WTC11 (cell line): ENCODE data around the gene PRMT6. TPM values are rescaled to one million over a fixed set of nuclear protein-coding genes. Genes with fewer than 3 reads are reported as not detected.

Experiments
- AR ChIP-seq: fragments of 250-450 bp; sonication (Bioruptor Pico); IDR thresholded peaks from 2 replicates; pipeline ENCODE4 v1.9.0; 2021; ENCODE audit warnings: mild to moderate bottlenecking
- ARID4B ChIP-seq: sonication (generic); formaldehyde crosslinking; IDR thresholded peaks from 2 replicates; pipeline ENCODE4 v1.8.0; 2023; ENCODE audit warnings: missing genetic modification reagents, mild to moderate bottlenecking, borderline replicate concordance
- ATF2 ChIP-seq: sonication (generic); formaldehyde crosslinking; IDR thresholded peaks from 2 replicates; pipeline ENCODE4 v1.8.1; 2022; ENCODE audit warnings: low read depth, missing genetic modification reagents, borderline replicate concordance
- ATF6 ChIP-seq: sonication (generic); formaldehyde crosslinking; IDR thresholded peaks from 2 replicates; pipeline ENCODE4 v1.8.1; 2023; ENCODE audit warnings: mild to moderate bottlenecking, missing genetic modification reagents
- CDX4 ChIP-seq: fragments of 250-450 bp; sonication (Bioruptor Pico); IDR thresholded peaks from 2 replicates; pipeline ENCODE4 v1.9.0; 2021; ENCODE audit warnings: moderate library complexity, mild to moderate bottlenecking, inconsistent platforms, borderline replicate concordance
- E2F1 ChIP-seq: sonication (generic); formaldehyde crosslinking; IDR thresholded peaks from 2 replicates; pipeline ENCODE4 v1.8.0; 2022; ENCODE audit warnings: mild to moderate bottlenecking, missing genetic modification reagents
- GABPB1 ChIP-seq: sonication (generic); formaldehyde crosslinking; IDR thresholded peaks from 2 replicates; pipeline ENCODE4 v1.8.1; 2023; ENCODE audit warnings: mild to moderate bottlenecking, missing genetic modification reagents
- HMGA2 ChIP-seq: fragments of 250-450 bp; sonication (Bioruptor Pico); IDR thresholded peaks from 2 replicates; pipeline ENCODE4 v1.4.0; 2021; ENCODE audit warnings: mild to moderate bottlenecking, moderate library complexity
- KAT7 ChIP-seq: sonication (generic); formaldehyde crosslinking; IDR thresholded peaks from 2 replicates; pipeline ENCODE4 v1.8.1; 2023; ENCODE audit warnings: missing genetic modification reagents, mild to moderate bottlenecking, borderline replicate concordance
- MXD4 ChIP-seq: fragments of 250-450 bp; sonication (Bioruptor Pico); IDR thresholded peaks from 2 replicates; pipeline ENCODE4 v1.8.0; 2021; ENCODE audit warnings: mild to moderate bottlenecking, moderate library complexity, borderline replicate concordance
- MYBL2 ChIP-seq: sonication (generic); formaldehyde crosslinking; IDR thresholded peaks from 2 replicates; pipeline ENCODE4 v1.8.1; 2023; ENCODE audit warnings: mild to moderate bottlenecking, moderate library complexity, missing genetic modification reagents
- NFE2L1 ChIP-seq: sonication (generic); formaldehyde crosslinking; IDR thresholded peaks from 2 replicates; pipeline ENCODE4 v1.8.1; 2023; ENCODE audit warnings: missing genetic modification reagents
- RORB ChIP-seq: fragments of 250-450 bp; sonication (Bioruptor Pico); IDR thresholded peaks from 2 replicates; pipeline ENCODE4 v1.9.0; 2021; ENCODE audit warnings: mild to moderate bottlenecking
- TEAD1 ChIP-seq: sonication (generic); formaldehyde crosslinking; IDR thresholded peaks from 2 replicates; pipeline ENCODE4 v1.8.0; 2022; ENCODE audit warnings: mild to moderate bottlenecking, missing genetic modification reagents
- TEAD4 ChIP-seq: sonication (generic); formaldehyde crosslinking; IDR thresholded peaks from 2 replicates; pipeline ENCODE4 v1.8.0; 2022; ENCODE audit warnings: mild to moderate bottlenecking, missing genetic modification reagents
- USF1 ChIP-seq: sonication (generic); formaldehyde crosslinking; IDR thresholded peaks from 2 replicates; pipeline ENCODE4 v1.8.0; 2022; ENCODE audit warnings: mild to moderate bottlenecking, missing genetic modification reagents
- USF2 ChIP-seq: sonication (generic); formaldehyde crosslinking; IDR thresholded peaks from 2 replicates; pipeline ENCODE4 v1.8.1; 2023; ENCODE audit warnings: mild to moderate bottlenecking, missing genetic modification reagents, moderate library complexity
- ZNF532 ChIP-seq: fragments of 250-450 bp; sonication (Bioruptor Pico); IDR thresholded peaks from 2 replicates; pipeline ENCODE4 v1.9.0; 2021; ENCODE audit warnings: mild to moderate bottlenecking, borderline replicate concordance
- total RNA-seq: library from RNA; stranded (reverse); gene quantifications from 3 replicates; pipeline ENCODE4 v1.2.3, GENCODE V29; 2021

PRMT6 gene
- total RNA-seq, 1 experiment from 2014 or later: 30.7 TPM

- TF ChIP-seq TEAD1 (CRISPR knock-in tag) (0 out of 2 replicates have a peak, but pooled peaks have one; percentile 12), ZNF532 (CRISPR knock-in tag) (no peak), ARID4B (CRISPR knock-in tag) (peak; percentile 73; the same call in 1 of the 2 replicates), ATF6 (CRISPR knock-in tag) (0 out of 2 replicates have a peak, but pooled peaks have one; percentile 40), HMGA2 (CRISPR knock-in tag) (no peak), KAT7 (CRISPR knock-in tag) (peak; percentile 58; the same call in 1 of the 2 replicates), MXD4 (no peak), USF2 (CRISPR knock-in tag) (no peak), TEAD4 (CRISPR knock-in tag) (no peak), MYBL2 (CRISPR knock-in tag) (peak; percentile 71; the same call in 1 of the 2 replicates), GABPB1 (peak; percentile 35; the same call in 1 of the 2 replicates), CDX4 (CRISPR knock-in tag) (no peak), NFE2L1 (CRISPR knock-in tag) (0 out of 2 replicates have a peak, but pooled peaks have one; percentile 19), AR (CRISPR knock-in tag) (no peak), RORB (CRISPR knock-in tag) (no peak), USF1 (CRISPR knock-in tag) (peak; percentile 61; the same call in 1 of the 2 replicates), E2F1 (CRISPR knock-in tag) (peak; percentile 74; the same call in 1 of the 2 replicates), ATF2 (CRISPR knock-in tag) (no peak)
These were observed at the start of gene PRMT6 (continued) for GRCh38 chr1:107056426-107057196.
